Placental epithelial cell (primary cell): ENCODE results near the gene C4orf33. TPM values are rescaled to one million over a fixed set of nuclear protein-coding genes. Genes with fewer than 3 reads are reported as not detected.

Source experiments
- total RNA-seq: library from RNA; depleted of rRNA; stranded (reverse); fragments of >200 nt; gene quantifications from 2 replicates; pipeline ENCODE4 v1.2.3, GENCODE V29; 2012

Gene C4orf33, protein sequence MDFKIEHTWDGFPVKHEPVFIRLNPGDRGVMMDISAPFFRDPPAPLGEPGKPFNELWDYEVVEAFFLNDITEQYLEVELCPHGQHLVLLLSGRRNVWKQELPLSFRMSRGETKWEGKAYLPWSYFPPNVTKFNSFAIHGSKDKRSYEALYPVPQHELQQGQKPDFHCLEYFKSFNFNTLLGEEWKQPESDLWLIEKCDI
- total RNA-seq, result 13.3 and 18.3 TPM in 2 replicates

DNA sequence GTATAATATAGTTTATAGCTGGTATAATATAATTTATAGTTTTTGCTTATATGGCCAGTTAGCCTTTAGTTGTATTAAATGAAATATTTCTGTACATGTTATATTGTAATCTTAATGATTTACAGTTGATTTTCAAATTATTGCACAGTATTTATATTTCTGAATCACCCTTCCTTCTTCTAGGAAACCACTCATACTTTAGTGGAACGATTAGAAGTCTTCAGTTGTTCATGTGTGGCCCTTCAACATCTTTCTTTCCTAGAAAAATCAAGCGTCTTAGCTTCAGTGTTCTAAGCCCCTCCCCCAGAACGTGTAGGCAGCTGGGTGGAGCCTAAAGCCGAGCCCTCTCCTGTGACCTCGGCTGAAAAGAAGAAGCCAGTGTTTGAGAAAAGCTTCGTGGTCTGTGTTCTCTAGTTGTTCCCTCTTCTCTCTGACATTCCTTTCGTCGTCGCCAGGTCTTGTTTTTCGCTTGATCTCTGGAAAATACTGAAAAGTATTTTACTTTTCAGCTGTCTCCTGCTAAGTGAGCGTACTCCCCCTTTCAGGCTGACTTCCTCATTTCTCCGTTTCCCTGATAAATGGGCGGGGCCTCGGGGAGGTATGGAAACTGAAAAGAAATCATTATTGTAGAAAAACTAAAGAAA lies at the start of gene C4orf33:
TSS of gene C4orf33 (plus strand) at position 342 of the 644 bp plus-strand sequence. CDS start 6,459 bp downstream, outside the sequence.

DNA sequence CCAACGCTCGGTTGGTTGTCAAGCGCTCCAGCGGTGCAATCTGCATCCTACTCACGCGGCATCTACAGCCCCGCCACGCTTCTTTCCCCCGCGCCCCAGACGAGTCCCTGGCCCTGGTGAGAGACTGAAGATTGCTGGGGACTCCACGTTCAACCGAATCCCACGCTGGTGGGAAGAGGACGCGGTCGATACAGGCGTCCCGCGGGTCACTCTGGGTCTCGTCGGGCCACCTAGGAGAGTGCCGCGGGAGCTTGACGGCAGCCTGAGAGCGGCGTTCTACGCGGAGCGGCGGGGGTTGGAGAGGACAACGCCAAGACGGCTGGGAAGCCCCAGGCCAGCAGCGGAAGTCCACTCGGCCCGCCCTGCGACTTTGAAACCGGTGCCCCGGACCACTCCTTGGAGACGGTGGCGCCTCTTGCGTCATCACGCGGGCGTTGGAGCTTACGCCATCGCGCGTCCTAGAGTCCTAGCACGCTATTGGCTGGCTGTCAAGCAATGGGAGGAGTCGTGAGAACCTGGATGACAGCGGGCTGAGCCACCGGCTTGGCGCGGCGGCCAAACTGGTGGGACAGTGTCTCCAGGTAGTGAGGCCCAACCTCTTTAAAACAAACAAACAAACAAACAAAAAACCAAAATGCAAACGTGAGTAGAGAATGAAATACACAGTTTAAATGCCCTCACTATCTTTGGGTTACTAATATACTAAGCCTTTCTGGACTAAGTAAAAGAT lies 2.6 kb upstream of the C4orf33 start, which contains the start of gene SCLT1:
TSS of gene SCLT1 (minus strand) at position 349 of the 730 bp plus-strand sequence. CDS start 436 bp downstream, outside the sequence.

Other genes with a start within 250 kb of the C4orf33 start
- 13.3 and 13.6 TPM in 2 replicates for gene SCLT1, start 2.6 kb upstream of the C4orf33 start, total RNA-seq